Cardiac fibroblast (primary cell): ENCODE data around the gene NUDT4.

Experiments
- DNase-seq, 2 donors: peaks; one replicate each; pipeline versions ENCODE4 v3.0.0 to v3.0.0-alpha.2; 2010; ENCODE audit warnings: low read depth in 2 of 2
- H3K4me3 ChIP-seq, 2 donors: replicated peaks in 1 of 2; 1 replicate in 1 of 2; 2 replicates in 1 of 2; pipeline ENCODE4 v1.5.1; 2011; ENCODE audit warnings: low read depth in 2 of 2, low read length in 2 of 2, mild to moderate bottlenecking in 2 of 2, moderate library complexity in 1 of 2
- CTCF ChIP-seq: IDR thresholded peaks from one replicate; pipeline ENCODE4 v1.5.1; 2011; ENCODE audit warnings: low read depth, mild to moderate bottlenecking, low read length, inconsistent platforms

The NUDT4 gene

GRCh38 chr12:93451423-93452158, 73.9 kb downstream of the NUDT4 start:
- no peak overlapping the region for H3K4me3 ChIP-seq
- no peak for DNase-seq
- TF ChIP-seq CTCF, result no peak

DNA sequence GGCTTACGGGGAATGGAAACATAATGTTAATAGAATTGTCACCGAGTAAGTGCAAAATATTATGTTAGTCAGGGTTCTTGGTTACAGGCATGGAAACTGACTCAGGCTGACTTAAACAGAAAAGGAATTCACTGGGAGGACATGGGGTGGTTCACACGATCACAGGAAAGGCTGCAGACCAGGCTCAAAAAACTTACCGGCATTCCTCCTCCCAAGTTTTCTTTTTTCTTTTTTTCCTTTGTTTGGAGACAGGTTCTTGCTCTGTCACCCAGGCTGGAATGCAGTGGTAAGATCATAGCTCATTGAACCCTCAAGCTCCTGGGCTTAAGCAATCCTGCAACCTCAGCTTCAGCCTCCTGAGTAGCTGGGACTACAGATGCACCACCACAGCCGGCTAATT, 75.9 kb downstream of the NUDT4 start:
- TF ChIP-seq CTCF, result no peak
- no peak overlapping the region for H3K4me3 ChIP-seq
- peak in 1 of 2 donors; percentile 79 for DNase-seq

DNA sequence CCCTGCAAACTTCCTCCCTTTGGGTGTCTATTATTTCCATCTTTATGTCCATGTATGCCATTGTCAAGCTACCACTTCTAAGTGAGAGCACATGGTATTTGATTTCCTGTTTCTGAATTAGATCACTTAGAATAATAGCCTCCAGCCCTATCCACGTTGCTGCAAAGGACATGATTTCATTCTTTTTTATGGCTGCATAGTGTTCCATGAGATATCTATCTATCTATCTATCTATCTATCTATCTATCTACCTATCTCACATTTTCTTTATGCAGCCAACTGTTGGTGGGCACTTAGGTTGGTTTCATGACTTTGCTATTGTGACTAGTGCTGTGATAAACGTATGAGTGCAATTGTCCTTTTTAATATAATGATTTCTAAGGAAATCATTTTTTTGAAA, 78.4 kb downstream of the NUDT4 start:
- DNase-seq, result no peak
- no peak for TF ChIP-seq CTCF
- no peak overlapping the region for H3K4me3 ChIP-seq
